OCI-LY7 (cell line): ENCODE results near the gene COPZ2.

Experiments
- CTCF ChIP-seq: fragments of 200-600 bp; sonication (generic); conservative IDR thresholded peaks from 2 replicates; pipeline ENCODE4 v1.5.1; 2014; ENCODE audit warnings: mild to moderate bottlenecking, antibody characterized with exemption, low read length, moderate library complexity, mixed read lengths
- EZH2phosphoT487 ChIP-seq: fragments of 200-600 bp; sonication (generic); IDR thresholded peaks from 2 replicates; pipeline ENCODE4 v1.6.1; 2018; ENCODE audit warnings: low read depth, borderline replicate concordance, mild to moderate bottlenecking, mixed run types, antibody characterized with exemption, low read length, moderate library complexity, mixed read lengths

GRCh38 chr17:47980541-47980940 lies 57.1 kb downstream of the COPZ2 start:
- no peak for TF ChIP-seq CTCF
- TF ChIP-seq EZH2phosphoT487: no peak
